ENCODE results near the gene ARHGAP6. TPM values are rescaled to one million over a fixed set of nuclear protein-coding genes. Genes with fewer than 3 reads are reported as not detected.

Gene ARHGAP6
- polyA plus RNA-seq, 3 donors, result 0.31 to 1.1 (median 0.40) TPM

GRCh38 chrX:11111037-11111851 is 554.5 kb downstream of the ARHGAP6 start, which contains the start of gene HCCS:
TSS of gene HCCS (plus strand) at chrX:11111332. CDS start at chrX:11112061, 729 bp downstream.
- Histone ChIP-seq H3K27me3 (ENCODE audit: control insufficient read depth in 2 of 2, insufficient read depth in 2 of 2, low read length in 2 of 2) (no peaks in the 10 kb centered on the region), H3K9ac (ENCODE audit: insufficient read depth, low read length, poor library complexity, severe bottlenecking) (peak within 1 kb of the TSS; percentile 91), H4K20me1 (ENCODE audit: insufficient read depth, low read length) (no peaks in the 10 kb centered on the region), H3K4me2 (replicated peaks; ENCODE audit: extremely low read depth, low read length, poor library complexity, severe bottlenecking) (peak within 1 kb of the TSS; percentile 64), H3K4me3 (replicated peaks in 1 of 3; ENCODE audit: low read depth in 2 of 3, low read length in 3 of 3) (peak within 1 kb of the TSS; percentile 60 to 88 (median 71)), H3K27ac (ENCODE audit: low read depth in 1 of 2, low read length in 2 of 2) (peak within 1 kb of the TSS; percentile 97 to 98), H3K79me2 (ENCODE audit: insufficient read depth, low read length) (peaks cover 30% of the 10 kb centered on the region), H3K9me3 (replicated peaks in 1 of 2; ENCODE audit: control insufficient read depth in 1 of 2, insufficient read depth in 1 of 2, low read length in 2 of 2) (no peaks in the 10 kb centered on the region), H3K4me1 (ENCODE audit: control insufficient read depth in 1 of 2, insufficient read depth in 2 of 2, low read length in 2 of 2) (peaks cover 32 to 35% of the 10 kb centered on the region in 2 donors), H2AFZ (ENCODE audit: insufficient read depth, low read depth, low read length, poor library complexity, severe bottlenecking) (peak within 1 kb of the TSS; percentile 49), H3K36me3 (replicated peaks in 1 of 2; ENCODE audit: control insufficient read depth in 1 of 2, insufficient read depth in 2 of 2, low read length in 2 of 2) (peaks cover 17 to 19% of the 10 kb centered on the region in 2 donors)
- peaks cover 0 to 7% (median 0%) of the 10 kb centered on the region in 7 donors for H3K9me3 Mint-ChIP-seq
- peak within 1 kb of the TSS; percentile 91 to 98 (median 96) for H3K27ac Mint-ChIP-seq
- peak within 1 kb of the TSS; percentile 84 to 91 for H3K4me3 Mint-ChIP-seq
- H3K4me1 Mint-ChIP-seq, result peaks cover 33% of the 10 kb centered on the region
- intact Hi-C loops (cut with micrococcal nuclease), result loop anchor here in 1 of 2 donors (10.0 kb wide), 1 partner anchor 916 kb away; no protein-coding TSS in a partner anchor
- WGBS (ENCODE audit: insufficient coverage), result 0% methylated on average over 33 of the region's 58 CpGs
- H3K36me3 Mint-ChIP-seq, result peaks cover 20 to 22% of the 10 kb centered on the region in 2 donors
- H3K27me3 Mint-ChIP-seq (ENCODE audit: low read depth in 3 of 3), result peaks cover 0 to 2% (median 0%) of the 10 kb centered on the region in 3 donors
- DNase-seq, result peak; percentile 82 to 91 (median 86)
- TF ChIP-seq CTCF (IDR thresholded peaks at IDR 0.05), result no peak

GRCh38 chrX:11109968-11110367 is 555.8 kb downstream of the ARHGAP6 start:
- Mint-ChIP-seq H3K9me3 (peaks cover 0 to 7% (median 0%) of the 10 kb centered on the region in 7 donors), H3K4me3 (no peak overlapping the region), H3K27me3 (ENCODE audit: low read depth in 3 of 3) (peaks cover 0 to 2% (median 0%) of the 10 kb centered on the region in 3 donors), H3K27ac (no peak overlapping the region), H3K4me1 (peaks cover 33% of the 10 kb centered on the region), H3K36me3 (peaks cover 8 to 9% of the 10 kb centered on the region in 2 donors)
- no peak overlapping the region for H2AFZ ChIP-seq (ENCODE audit: insufficient read depth, low read depth, low read length, poor library complexity, severe bottlenecking)
- no peak for TF ChIP-seq CTCF (IDR thresholded peaks at IDR 0.05)
- H4K20me1 ChIP-seq (ENCODE audit: insufficient read depth, low read length), result no peaks in the 10 kb centered on the region
- no peaks in the 10 kb centered on the region for H3K27me3 ChIP-seq (ENCODE audit: control insufficient read depth in 2 of 2, insufficient read depth in 2 of 2, low read length in 2 of 2)
- no peak overlapping the region for H3K4me3 ChIP-seq (replicated peaks in 1 of 3; ENCODE audit: low read depth in 2 of 3, low read length in 3 of 3)
- peaks cover 5 to 6% of the 10 kb centered on the region in 2 donors for H3K36me3 ChIP-seq (replicated peaks in 1 of 2; ENCODE audit: control insufficient read depth in 1 of 2, insufficient read depth in 2 of 2, low read length in 2 of 2)
- H3K9me3 ChIP-seq (replicated peaks in 1 of 2; ENCODE audit: control insufficient read depth in 1 of 2, insufficient read depth in 1 of 2, low read length in 2 of 2), result no peaks in the 10 kb centered on the region
- DNase-seq, result no peak
- no peak overlapping the region for H3K4me2 ChIP-seq (replicated peaks; ENCODE audit: extremely low read depth, low read length, poor library complexity, severe bottlenecking)
- H3K9ac ChIP-seq (ENCODE audit: insufficient read depth, low read length, poor library complexity, severe bottlenecking), result no peak overlapping the region
- intact Hi-C loops (cut with micrococcal nuclease), result loop anchor here in 1 of 2 donors (10.0 kb wide), 1 partner anchor 915 kb away; no protein-coding TSS in a partner anchor
- H3K79me2 ChIP-seq (ENCODE audit: insufficient read depth, low read length), result peaks cover 29% of the 10 kb centered on the region
- 100% methylated on average over 1 of the region's 2 CpGs for WGBS (ENCODE audit: insufficient coverage)
- no peak overlapping the region for H3K27ac ChIP-seq (ENCODE audit: low read depth in 1 of 2, low read length in 2 of 2)
- peaks cover 32 to 35% of the 10 kb centered on the region in 2 donors for H3K4me1 ChIP-seq (ENCODE audit: control insufficient read depth in 1 of 2, insufficient read depth in 2 of 2, low read length in 2 of 2)
